ENCODE data around the gene DPYD.

The DPYD gene

GRCh38 chr1:97920832-97921571 is at the start of gene DPYD:
Gene DPYD (minus strand): TSS chr1:97921034. CDS start chr1:97920922, 112 bp downstream.
- POLR2A ChIA-PET (ENCODE audit: low non-redundant PET) = no interaction called here
- peak within 1 kb of the TSS; percentile 96 for H3K27ac ChIP-seq
- TF ChIP-seq CTCF (conservative IDR thresholded peaks at IDR 0.05; ENCODE audit: low read depth) = no peak
- CTCF ChIA-PET = no interaction called here
- peak; percentile 75 for DNase-seq (ENCODE audit: low spot score)

GRCh38 chr1:97960470-97960869 is 39.6 kb upstream of the DPYD start:
- no peak overlapping the region for H3K27ac ChIP-seq
- ChIA-PET CTCF (no interaction called here), POLR2A (ENCODE audit: low non-redundant PET) (no interaction called here)
- DNase-seq (ENCODE audit: low spot score) = no peak
- TF ChIP-seq CTCF (conservative IDR thresholded peaks at IDR 0.05; ENCODE audit: low read depth) = no peak

GRCh38 chr1:97947695-97948094 is 26.9 kb upstream of the DPYD start:
- H3K27ac ChIP-seq = no peak overlapping the region
- ChIA-PET POLR2A (ENCODE audit: low non-redundant PET) (no interaction called here), CTCF (no interaction called here)
- TF ChIP-seq CTCF (conservative IDR thresholded peaks at IDR 0.05; ENCODE audit: low read depth) = no peak
- DNase-seq (ENCODE audit: low spot score) = no peak

- H3K27ac ChIP-seq = no peak overlapping the region
- TF ChIP-seq CTCF (conservative IDR thresholded peaks at IDR 0.05; ENCODE audit: low read depth) = no peak
- ChIA-PET POLR2A (ENCODE audit: low non-redundant PET) (no interaction called here), CTCF (no interaction called here)
- peak; percentile 8 for DNase-seq (ENCODE audit: low spot score)
These were observed 22.5 kb upstream of the DPYD start for GRCh38 chr1:97943354-97943753.

GRCh38 chr1:97942161-97943123 is 21.6 kb upstream of the DPYD start:
- ChIA-PET POLR2A (ENCODE audit: low non-redundant PET) (no interaction called here), CTCF (no interaction called here)
- no peak overlapping the region for H3K27ac ChIP-seq
- no peak for TF ChIP-seq CTCF (conservative IDR thresholded peaks at IDR 0.05; ENCODE audit: low read depth)
- DNase-seq (ENCODE audit: low spot score) = no peak

GRCh38 chr1:97938285-97938642 is 17.4 kb upstream of the DPYD start:
- DNase-seq (ENCODE audit: low spot score) = no peak
- TF ChIP-seq CTCF (conservative IDR thresholded peaks at IDR 0.05; ENCODE audit: low read depth) = no peak
- ChIA-PET CTCF (no interaction called here), POLR2A (ENCODE audit: low non-redundant PET) (no interaction called here)
- no peak overlapping the region for H3K27ac ChIP-seq
